Heart right ventricle (tissue), 16 donors: ENCODE results near the gene APLF. TPM values are rescaled to one million over a fixed set of nuclear protein-coding genes. Genes with fewer than 3 reads are reported as not detected.

Source experiments
- ATAC-seq, 8 donors: fragments of 200-7000 bp; cut with Tn5 transposase; one replicate each; pipeline ENCODE4 v1.9.1; 2020; ENCODE audit warnings: mild to moderate bottlenecking in 8 of 8, moderate library complexity in 8 of 8, moderate number of reproducible peaks in 1 of 8
- DNase-seq, 2 donors: peaks; one replicate each; pipeline ENCODE4 v3.0.0-alpha.2; 2020
- H3K27ac ChIP-seq, 10 donors: fragments of 200-600 bp; sonication (generic) in 2 of 10; one replicate each; pipeline versions ENCODE4 v1.5.0 to v1.8.0; 2020 to 2022; ENCODE audit warnings: mild to moderate bottlenecking in 3 of 10
- H3K27me3 ChIP-seq, 7 donors: fragments of 200-600 bp; one replicate each; pipeline ENCODE4 v1.8.0; 2021 to 2022; ENCODE audit warnings: mild to moderate bottlenecking in 2 of 7
- H3K36me3 ChIP-seq, 9 donors: fragments of 200-600 bp; sonication (generic) in 1 of 9; one replicate each; pipeline versions ENCODE4 v1.5.0 to v1.8.0; 2020 to 2022; ENCODE audit warnings: mild to moderate bottlenecking in 2 of 9
- H3K4me1 ChIP-seq, 9 donors: fragments of 200-600 bp; sonication (generic) in 1 of 9; one replicate each; pipeline versions ENCODE4 v1.5.0 to v1.8.0; 2020 to 2022; ENCODE audit warnings: mild to moderate bottlenecking in 4 of 9
- H3K4me3 ChIP-seq, 10 donors: fragments of 200-600 bp; sonication (generic) in 2 of 10; one replicate each; pipeline versions ENCODE4 v1.5.0 to v1.8.0; 2020 to 2022; ENCODE audit warnings: mild to moderate bottlenecking in 7 of 10, moderate library complexity in 2 of 10
- H3K9me3 ChIP-seq, 11 donors: fragments of 200-600 bp in 10 of 11; sonication (generic) in 2 of 11; one replicate each; pipeline versions ENCODE4 v1.5.0 to v1.8.0; 2013 to 2022; ENCODE audit warnings: mild to moderate bottlenecking in 2 of 11, control low read depth in 1 of 11, moderate library complexity in 1 of 11
- WGBS, 2 donors: extraction: QIAGEN DNeasy Blood & Tissue Kit; methylation state at CpG; one replicate each; pipeline ENCODE4 v1.1.7; 2013; ENCODE audit warnings: inconsistent platforms in 1 of 2; 5-methylcytosine and 5-hydroxymethylcytosine counted together
- intact Hi-C, 10 donors: fragments of 100-400 bp; cut with DNase I; formaldehyde crosslinking; loops; one replicate each; pipeline versions ENCODE4 v1.11.1 to v1.14.2; 2022
- polyA plus RNA-seq, 2 donors: library from polyadenylated mRNA; stranded (reverse); fragments of 200-250 nt; gene quantifications; one replicate each; pipeline ENCODE4 v1.2.3, GENCODE V29; 2013
- total RNA-seq, 10 donors: library from RNA; stranded (reverse); fragmentation: NEBNext Ultra II Directional in 3 of 10; extraction: Animal tissue kit (Norgen Biotek cat#: 25700) in 3 of 10; gene quantifications; one replicate each; pipeline versions ENCODE4 v1.2.1 to v1.2.4, GENCODE V29; 2021 to 2023
- TF ChIP-seq, protein P1 (sequence below), 9 donors: fragments of 200-600 bp; sonication (generic) in 2 of 9; IDR thresholded peaks; one replicate each; pipeline versions ENCODE4 v1.5.0 to v1.8.0; 2021 to 2022; ENCODE audit warnings: antibody characterized with exemption in 9 of 9, mild to moderate bottlenecking in 5 of 9, moderate library complexity in 1 of 9
- donor health status: Arrhythmogenic right ventricular cardiomyopathy.
- donor health status: ischemic (EF 13 %, LVEDD 7.1; RV severe dilation, severe dysfunction).
- donor health status: healthy with polysubstance abuse.
- donor health status: DM: no; HTN: yes; CAD: no.
- donor health status: DM: no; HTN: no; CAD: no.
- donor health status: ischemic (EF 25% LVEDD 6.9; RV normal size, moderate dysfunction).
- donor health status: ischemic (EF 25% LVEDD 5.7; RV mildly dilated, moderate dysfunction).
- donor health status: healthy.
- donor health status: DM: yes; HTN: yes; CAD: no.
- donor health status: Ischemic cardiomyopathy.
- donor health status: ischemic (EF 35%, LVEDD 5.7; RV mildly dilated, moderate dysfunction).
- donor health status: nonischemic (EF 11% LVEDD 7.7; RV severe dilation, severe dysfunction).
- donor health status: DM: yes; HTN: yes; CAD: no.
- donor health status: PGD.
- donor health status: ischemic (EF 29% LVEDD 5.4; RV normal size, mild dysfunction).
- donor health status: nonischemic (EF 23%, LVEDD 6.1; RV moderate dilation, normal function).

The APLF gene
- total and polyA plus RNA-seq, 12 donors = 0.38 to 6.5 (median 4.9) TPM

DNA sequence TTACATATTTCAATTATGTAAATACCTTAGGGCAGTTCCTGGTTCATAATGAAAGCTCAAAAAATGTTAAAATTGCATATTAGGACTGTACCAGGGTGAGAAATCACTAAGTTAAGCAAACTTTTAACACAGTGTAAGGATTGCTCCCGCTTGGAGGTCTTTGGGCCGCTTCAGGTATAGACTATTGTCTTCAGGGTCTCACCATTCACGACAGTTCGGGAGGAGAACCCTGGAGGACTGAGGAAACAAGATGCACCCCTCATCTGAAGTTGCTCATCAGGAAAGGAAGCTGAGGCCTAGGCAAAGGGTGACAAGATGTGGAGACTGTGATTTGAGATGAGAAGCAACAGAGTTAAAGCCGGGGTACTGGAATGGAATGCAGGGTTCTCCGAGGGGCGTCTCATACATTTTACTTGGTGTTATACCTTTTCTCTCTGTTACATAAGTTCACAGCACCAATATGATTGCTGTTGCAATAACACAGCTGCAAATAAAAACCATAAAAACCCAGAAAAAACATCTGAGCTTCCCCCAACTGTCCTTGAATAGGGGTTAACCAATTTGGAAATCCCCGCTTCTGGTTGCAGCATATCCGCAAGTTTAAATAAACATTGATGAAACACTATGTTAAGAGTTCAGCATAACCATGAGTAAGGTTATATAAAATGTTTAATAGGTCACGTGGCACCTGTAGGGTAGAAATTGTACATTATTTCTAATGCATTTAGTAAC lies 40.4 kb upstream of the APLF start:
- Histone ChIP-seq H3K36me3 (no peaks in the 10 kb centered on the region), H3K27me3 (no peaks in the 10 kb centered on the region), H3K4me1 (peaks cover 0 to 59% (median 10%) of the 10 kb centered on the region in 9 donors), H3K9me3 (no peaks in the 10 kb centered on the region), H3K4me3 (no peak overlapping the region), H3K27ac (peak overlapping the region in 1 of 10 donors; percentile 59)
- TF ChIP-seq, protein P1, sequence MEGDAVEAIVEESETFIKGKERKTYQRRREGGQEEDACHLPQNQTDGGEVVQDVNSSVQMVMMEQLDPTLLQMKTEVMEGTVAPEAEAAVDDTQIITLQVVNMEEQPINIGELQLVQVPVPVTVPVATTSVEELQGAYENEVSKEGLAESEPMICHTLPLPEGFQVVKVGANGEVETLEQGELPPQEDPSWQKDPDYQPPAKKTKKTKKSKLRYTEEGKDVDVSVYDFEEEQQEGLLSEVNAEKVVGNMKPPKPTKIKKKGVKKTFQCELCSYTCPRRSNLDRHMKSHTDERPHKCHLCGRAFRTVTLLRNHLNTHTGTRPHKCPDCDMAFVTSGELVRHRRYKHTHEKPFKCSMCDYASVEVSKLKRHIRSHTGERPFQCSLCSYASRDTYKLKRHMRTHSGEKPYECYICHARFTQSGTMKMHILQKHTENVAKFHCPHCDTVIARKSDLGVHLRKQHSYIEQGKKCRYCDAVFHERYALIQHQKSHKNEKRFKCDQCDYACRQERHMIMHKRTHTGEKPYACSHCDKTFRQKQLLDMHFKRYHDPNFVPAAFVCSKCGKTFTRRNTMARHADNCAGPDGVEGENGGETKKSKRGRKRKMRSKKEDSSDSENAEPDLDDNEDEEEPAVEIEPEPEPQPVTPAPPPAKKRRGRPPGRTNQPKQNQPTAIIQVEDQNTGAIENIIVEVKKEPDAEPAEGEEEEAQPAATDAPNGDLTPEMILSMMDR (IDR thresholded peaks at IDR 0.05) = no peak
- 88 to 91% methylated on average over 10 of the region's 10 CpGs for WGBS, 2 donors
- ATAC-seq (no peak), DNase-seq (no peak)
- intact Hi-C loops = loop anchor here in 1 of 10 donors (5.0 kb wide), 1 partner anchor 45 kb away; no protein-coding TSS in a partner anchor

DNA sequence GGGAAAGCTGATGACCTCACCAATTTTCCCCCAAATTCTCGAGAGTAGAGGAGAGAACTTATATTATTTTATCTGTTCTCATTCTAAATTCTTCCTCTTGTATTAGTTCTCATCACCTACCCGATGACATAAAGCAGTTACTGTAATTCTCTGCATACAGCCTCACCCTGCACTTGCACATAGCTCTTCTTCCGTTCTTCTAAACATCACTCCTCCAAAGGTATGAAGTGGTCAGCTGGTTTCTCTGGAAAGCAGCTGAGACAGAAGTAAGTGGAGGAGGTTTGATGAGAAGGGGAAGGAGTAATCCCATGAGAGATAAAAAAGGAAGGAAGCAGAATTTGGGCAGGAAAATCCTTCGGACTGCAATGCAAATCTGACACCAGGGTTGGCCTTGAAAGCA lies 39.3 kb upstream of the APLF start:
- Histone ChIP-seq H3K27ac (no peak overlapping the region), H3K9me3 (no peaks in the 10 kb centered on the region), H3K27me3 (no peaks in the 10 kb centered on the region), H3K36me3 (no peaks in the 10 kb centered on the region), H3K4me3 (no peak overlapping the region), H3K4me1 (peaks cover 0 to 59% (median 10%) of the 10 kb centered on the region in 9 donors)
- intact Hi-C loops = loop anchor here in 1 of 10 donors (5.0 kb wide), 1 partner anchor 46 kb away; no protein-coding TSS in a partner anchor
- ATAC-seq (no peak), DNase-seq (no peak)
- WGBS, 2 donors = 24 to 34% methylated on average over 4 of the region's 4 CpGs
- TF ChIP-seq, protein P1 (IDR thresholded peaks at IDR 0.05) = no peak

GRCh38 chr2:68428746-68429145 lies 38.6 kb upstream of the APLF start:
- no peak for DNase-seq
- intact Hi-C loops = loop anchor here in 1 of 10 donors (5.0 kb wide), 1 partner anchor 46 kb away; no protein-coding TSS in a partner anchor
- 66 to 68% methylated on average over 1 of the region's 1 CpG for WGBS, 2 donors

GRCh38 chr2:68429311-68429826 lies 38.0 kb upstream of the APLF start:
- ATAC-seq (no peak), DNase-seq (no peak)
- Histone ChIP-seq H3K27ac (no peak overlapping the region), H3K36me3 (no peaks in the 10 kb centered on the region), H3K4me3 (no peak overlapping the region), H3K27me3 (no peaks in the 10 kb centered on the region), H3K4me1 (peaks cover 0 to 48% (median 10%) of the 10 kb centered on the region in 9 donors), H3K9me3 (no peaks in the 10 kb centered on the region)
- TF ChIP-seq, protein P1 (IDR thresholded peaks at IDR 0.05) = no peak
- WGBS, 2 donors = 88% methylated on average over 7 of the region's 7 CpGs
- intact Hi-C loops = loop anchor here in 1 of 10 donors (5.0 kb wide), 1 partner anchor 47 kb away; no protein-coding TSS in a partner anchor

More at GRCh38 chr2:68428746-68429145, 38.6 kb upstream of the APLF start:
- no peaks in the 10 kb centered on the region for H3K27me3 ChIP-seq
- no peak overlapping the region for H3K4me3 ChIP-seq
- TF ChIP-seq, protein P1 (IDR thresholded peaks at IDR 0.05) = no peak
- H3K36me3 ChIP-seq = no peaks in the 10 kb centered on the region
- ATAC-seq = no peak
- H3K27ac ChIP-seq = no peak overlapping the region
- H3K4me1 ChIP-seq = peaks cover 0 to 54% (median 10%) of the 10 kb centered on the region in 9 donors
- no peaks in the 10 kb centered on the region for H3K9me3 ChIP-seq
